Neuronal stem cell (in vitro differentiated cells): ENCODE measurements around the gene TM9SF4.
"Not testable (repeated sequence)": the region's sequence is repeated elsewhere in the genome, so short reads cannot be mapped to it uniquely, and the experiment has no call there.

Experiments used
- DNase-seq: peaks from one replicate; pipeline ENCODE4 v3.0.0-alpha.2; 2013; ENCODE audit warnings: low spot score
- H2AFZ ChIP-seq: one replicate; pipeline ENCODE4 v1.6.1; 2013; ENCODE audit warnings: mild to moderate bottlenecking, low read length, inconsistent platforms
- H2AK5ac ChIP-seq: 2 replicates; pipeline ENCODE4 v1.6.1; 2013; ENCODE audit warnings: low read depth, mild to moderate bottlenecking, inconsistent platforms, low read length, moderate library complexity, mixed read lengths
- H2BK120ac ChIP-seq: 2 replicates; pipeline ENCODE4 v1.6.1; 2013; ENCODE audit warnings: low read depth, mild to moderate bottlenecking, inconsistent platforms, low read length, moderate library complexity, mixed read lengths
- H2BK12ac ChIP-seq: one replicate; pipeline ENCODE4 v1.6.1; 2013; ENCODE audit warnings: low read length, inconsistent platforms
- H2BK15ac ChIP-seq: 2 replicates; pipeline ENCODE4 v1.6.1; 2013; ENCODE audit warnings: mild to moderate bottlenecking, low read length, inconsistent platforms, mixed read lengths
- H2BK5ac ChIP-seq: one replicate; pipeline ENCODE4 v1.6.1; 2013; ENCODE audit warnings: inconsistent platforms, mild to moderate bottlenecking, low read length, moderate library complexity
- H3K14ac ChIP-seq: one replicate; pipeline ENCODE4 v1.6.1; 2013; ENCODE audit warnings: low read length, inconsistent platforms
- H3K18ac ChIP-seq: 2 replicates; pipeline ENCODE4 v1.6.1; 2013; ENCODE audit warnings: low read length, inconsistent platforms
- H3K23ac ChIP-seq: 2 replicates; pipeline ENCODE4 v1.6.1; 2013; ENCODE audit warnings: low read depth, mild to moderate bottlenecking, mixed read lengths, low read length, inconsistent platforms; ENCODE audit not compliant: poor library complexity
- H3K27ac ChIP-seq: replicated peaks from 3 replicates; pipeline ENCODE4 v1.5.1; 2013; ENCODE audit warnings: low read length, inconsistent platforms
- H3K27me3 ChIP-seq, 3 experiments: 2 replicates each; pipeline ENCODE4 v1.6.1; 2013; ENCODE audit warnings: low read length in 3 of 3, mild to moderate bottlenecking in 2 of 3, inconsistent platforms in 1 of 3, low read depth in 1 of 3, mixed read lengths in 1 of 3, moderate library complexity in 1 of 3; ENCODE audit not compliant: control insufficient read depth in 3 of 3, insufficient read depth in 3 of 3
- H3K36me3 ChIP-seq, 2 donors: replicated peaks in 1 of 2; 2 replicates each; pipeline ENCODE4 v1.6.1; 2013; ENCODE audit warnings: low read length in 2 of 2; ENCODE audit not compliant: control insufficient read depth in 2 of 2, insufficient read depth in 2 of 2
- H3K4ac ChIP-seq: 2 replicates; pipeline ENCODE4 v1.6.1; 2013; ENCODE audit warnings: inconsistent platforms, mild to moderate bottlenecking, low read length, moderate library complexity
- H3K4me1 ChIP-seq, 2 donors: 1 replicate in 1 of 2; 2 replicates in 1 of 2; pipeline ENCODE4 v1.6.1; 2013; ENCODE audit warnings: low read length in 2 of 2, low read depth in 1 of 2; ENCODE audit not compliant: control insufficient read depth in 2 of 2, insufficient read depth in 1 of 2
- H3K4me2 ChIP-seq: one replicate; pipeline ENCODE4 v1.6.1; 2013; ENCODE audit warnings: mild to moderate bottlenecking, low read length, inconsistent platforms; ENCODE audit not compliant: insufficient read depth, poor library complexity, severe bottlenecking
- H3K4me3 ChIP-seq, 2 donors: 2 replicates each; pipeline ENCODE4 v1.5.1; 2013; ENCODE audit warnings: low read length in 2 of 2, mild to moderate bottlenecking in 2 of 2, inconsistent platforms in 1 of 2, moderate library complexity in 1 of 2
- H3K79me1 ChIP-seq: one replicate; pipeline ENCODE4 v1.6.1; 2013; ENCODE audit warnings: low read depth, mild to moderate bottlenecking, inconsistent platforms, low read length, moderate library complexity
- H3K9ac ChIP-seq: one replicate; pipeline ENCODE4 v1.6.1; 2013; ENCODE audit warnings: mild to moderate bottlenecking, low read depth, low read length, inconsistent platforms; ENCODE audit not compliant: poor library complexity
- H3K9me3 ChIP-seq, 2 donors: replicated peaks in 1 of 2; 2 replicates each; pipeline versions ENCODE3 to v1.6.1; 2013; ENCODE audit warnings: low read length in 2 of 2, mild to moderate bottlenecking in 2 of 2, inconsistent platforms in 1 of 2, low read depth in 1 of 2, mixed read lengths in 1 of 2, moderate library complexity in 1 of 2; ENCODE audit not compliant: control insufficient read depth in 2 of 2, insufficient read depth in 1 of 2
- H4K8ac ChIP-seq: one replicate; pipeline ENCODE4 v1.6.1; 2013; ENCODE audit warnings: low read depth, mild to moderate bottlenecking, inconsistent platforms, low read length, moderate library complexity
- H4K91ac ChIP-seq: one replicate; pipeline ENCODE4 v1.6.1; 2013; ENCODE audit warnings: low read length, low read depth, mild to moderate bottlenecking, inconsistent platforms; ENCODE audit not compliant: poor library complexity
- WGBS, 2 donors: extraction: QIAGEN DNeasy Blood & Tissue Kit; methylation state at CpG; one replicate each; pipeline ENCODE4 v1.1.7; 2013; ENCODE audit warnings: missing lambda C conversion rate in 2 of 2, mixed read lengths in 1 of 2; ENCODE audit not compliant: insufficient read length in 2 of 2, insufficient replicate concordance in 1 of 2; ENCODE audit errors: extremely low coverage in 2 of 2; 5-methylcytosine and 5-hydroxymethylcytosine counted together

The TM9SF4 gene

GRCh38 chr20:32168184-32168910, 58.8 kb downstream of the TM9SF4 start:
- no peak overlapping the region for H2AK5ac ChIP-seq
- no peak for DNase-seq
- H4K91ac ChIP-seq = no peak overlapping the region
- no peak overlapping the region for H3K4me2 ChIP-seq
- no peak overlapping the region for H3K4me3 ChIP-seq
- no peaks in the 10 kb centered on the region for H3K9me3 ChIP-seq
- H3K27ac ChIP-seq = peak overlapping the region; percentile 20
- no peaks in the 10 kb centered on the region for H3K27me3 ChIP-seq
- peaks cover 5 to 9% of the 10 kb centered on the region in 2 donors for H3K4me1 ChIP-seq
- H3K4ac ChIP-seq = no peak overlapping the region
- no peak overlapping the region for H3K14ac ChIP-seq
- H3K79me1 ChIP-seq = no peaks in the 10 kb centered on the region
- no peak overlapping the region for H2BK12ac ChIP-seq
- H3K36me3 ChIP-seq = peaks cover 17 to 41% of the 10 kb centered on the region in 2 donors
- H2AFZ ChIP-seq = no peak overlapping the region
- H4K8ac ChIP-seq = no peak overlapping the region
- no peak overlapping the region for H2BK15ac ChIP-seq
- no peak overlapping the region for H3K23ac ChIP-seq
- H3K9ac ChIP-seq = no peak overlapping the region
- no CpG with 5 or more reads among the region's 2 CpGs for WGBS, 2 donors
- H2BK5ac ChIP-seq = no peak overlapping the region
- no peak overlapping the region for H2BK120ac ChIP-seq
- peak overlapping the region; percentile 25 for H3K18ac ChIP-seq

GRCh38 chr20:32177696-32178095, 68.2 kb downstream of the TM9SF4 start:
- not testable (repeated sequence) for H3K4me1 ChIP-seq, H3K4me3 ChIP-seq, H3K27me3 ChIP-seq, H2BK15ac ChIP-seq, H3K23ac ChIP-seq, H2BK120ac ChIP-seq, H3K36me3 ChIP-seq, H4K91ac ChIP-seq, H3K9ac ChIP-seq, H3K4ac ChIP-seq, H2BK5ac ChIP-seq, H3K79me1 ChIP-seq, H2BK12ac ChIP-seq, H2AK5ac ChIP-seq, DNase-seq, H3K14ac ChIP-seq, H3K27ac ChIP-seq, H4K8ac ChIP-seq, H3K18ac ChIP-seq, H3K9me3 ChIP-seq, H2AFZ ChIP-seq, H3K4me2 ChIP-seq
- no CpG with 5 or more reads among the region's 7 CpGs for WGBS, 2 donors

- Histone ChIP-seq H3K4me1 (peaks cover 0 to 3% of the 10 kb centered on the region in 2 donors), H2BK12ac (no peak overlapping the region), H3K27me3 (no peaks in the 10 kb centered on the region), H3K79me1 (no peaks in the 10 kb centered on the region), H2BK120ac (no peak overlapping the region), H3K4ac (no peak overlapping the region), H3K14ac (no peak overlapping the region), H2BK5ac (no peak overlapping the region), H3K9me3 (peaks cover 0 to 2% of the 10 kb centered on the region in 2 donors), H4K91ac (no peak overlapping the region), H3K9ac (no peak overlapping the region), H2BK15ac (no peak overlapping the region), H3K23ac (no peak overlapping the region), H3K18ac (no peak overlapping the region), H4K8ac (no peak overlapping the region), H2AK5ac (no peak overlapping the region), H3K27ac (no peak overlapping the region), H2AFZ (no peak overlapping the region), H3K4me2 (no peak overlapping the region), H3K36me3 (peaks cover 0 to 2% of the 10 kb centered on the region in 2 donors), H3K4me3 (no peak overlapping the region)
- DNase-seq = no peak
- WGBS, 2 donors = no CpG with 5 or more reads among the region's 2 CpGs
These were observed 70.0 kb downstream of the TM9SF4 start for GRCh38 chr20:32179515-32179914.

- no peak for DNase-seq
- Histone ChIP-seq H4K8ac (no peak overlapping the region), H3K4me3 (no peak overlapping the region)
These were observed 70.4 kb downstream of the TM9SF4 start for GRCh38 chr20:32179934-32180333.

More at GRCh38 chr20:32179934-32180333, 70.4 kb downstream of the TM9SF4 start:
- Histone ChIP-seq H3K4me2 (no peak overlapping the region), H3K18ac (no peak overlapping the region), H2BK15ac (no peak overlapping the region), H2BK12ac (no peak overlapping the region), H3K27ac (no peak overlapping the region), H3K9me3 (peaks cover 0 to 2% of the 10 kb centered on the region in 2 donors), H2BK5ac (no peak overlapping the region), H3K9ac (no peak overlapping the region), H4K91ac (no peak overlapping the region), H2AFZ (no peak overlapping the region), H3K79me1 (no peaks in the 10 kb centered on the region), H2BK120ac (no peak overlapping the region), H3K23ac (no peak overlapping the region), H3K4ac (no peak overlapping the region), H2AK5ac (no peak overlapping the region), H3K14ac (no peak overlapping the region), H3K36me3 (peaks cover 0 to 2% of the 10 kb centered on the region in 2 donors), H3K4me1 (peaks cover 0 to 3% of the 10 kb centered on the region in 2 donors), H3K27me3 (no peaks in the 10 kb centered on the region)
- no CpG with 5 or more reads among the region's 4 CpGs for WGBS, 2 donors
